ENCODE measurements around the gene ETV7. TPM values are rescaled to one million over a fixed set of nuclear protein-coding genes. Genes with fewer than 3 reads are reported as not detected.
A peak's percentile ranks its signal among the peaks of the same experiment; 100 is the strongest.

The ETV7 gene
- total RNA-seq, 1 donor, result 0.09 TPM

DNA sequence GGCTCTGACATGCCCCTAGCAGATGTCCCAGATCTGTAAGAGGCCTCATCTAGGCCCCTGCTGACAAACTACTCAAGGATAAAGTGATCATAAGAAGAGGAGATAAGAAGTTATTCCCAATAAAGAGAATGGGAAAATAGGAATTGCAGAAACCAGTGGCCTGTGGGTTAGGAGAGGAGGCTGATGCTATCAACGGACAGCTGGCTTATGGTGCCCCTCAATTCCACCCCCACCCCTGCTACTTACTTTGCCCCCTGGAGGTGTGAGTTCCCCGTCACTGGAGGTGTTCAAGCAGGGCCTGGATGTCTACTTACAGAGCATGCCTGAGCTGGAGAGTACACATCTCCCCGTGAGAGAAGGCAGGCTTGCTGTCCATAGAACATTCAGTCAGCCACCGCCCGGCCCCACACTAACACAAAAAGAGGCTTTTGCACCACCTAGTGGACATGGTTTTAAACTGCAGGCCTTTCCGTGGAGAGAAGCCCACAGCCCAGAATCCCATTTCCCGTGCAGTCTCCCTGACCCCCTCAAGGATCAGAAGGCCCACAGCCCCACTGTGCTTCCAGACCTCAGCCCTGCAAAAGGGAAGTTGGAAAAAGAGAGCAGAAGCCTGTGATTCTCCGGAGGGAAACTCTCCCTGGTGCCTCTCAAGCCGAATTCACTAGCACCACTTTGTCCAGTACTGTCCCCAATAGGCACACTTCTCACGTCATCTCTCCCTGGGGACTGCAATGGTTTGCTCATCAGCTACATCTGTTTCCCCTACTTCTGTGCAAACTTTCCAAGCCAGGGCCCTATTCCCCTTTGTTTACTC, 27.0 kb downstream of the ETV7 start:
- peak; percentile 87 for DNase-seq (ENCODE audit: low read depth)
- TF ChIP-seq, protein P1, sequence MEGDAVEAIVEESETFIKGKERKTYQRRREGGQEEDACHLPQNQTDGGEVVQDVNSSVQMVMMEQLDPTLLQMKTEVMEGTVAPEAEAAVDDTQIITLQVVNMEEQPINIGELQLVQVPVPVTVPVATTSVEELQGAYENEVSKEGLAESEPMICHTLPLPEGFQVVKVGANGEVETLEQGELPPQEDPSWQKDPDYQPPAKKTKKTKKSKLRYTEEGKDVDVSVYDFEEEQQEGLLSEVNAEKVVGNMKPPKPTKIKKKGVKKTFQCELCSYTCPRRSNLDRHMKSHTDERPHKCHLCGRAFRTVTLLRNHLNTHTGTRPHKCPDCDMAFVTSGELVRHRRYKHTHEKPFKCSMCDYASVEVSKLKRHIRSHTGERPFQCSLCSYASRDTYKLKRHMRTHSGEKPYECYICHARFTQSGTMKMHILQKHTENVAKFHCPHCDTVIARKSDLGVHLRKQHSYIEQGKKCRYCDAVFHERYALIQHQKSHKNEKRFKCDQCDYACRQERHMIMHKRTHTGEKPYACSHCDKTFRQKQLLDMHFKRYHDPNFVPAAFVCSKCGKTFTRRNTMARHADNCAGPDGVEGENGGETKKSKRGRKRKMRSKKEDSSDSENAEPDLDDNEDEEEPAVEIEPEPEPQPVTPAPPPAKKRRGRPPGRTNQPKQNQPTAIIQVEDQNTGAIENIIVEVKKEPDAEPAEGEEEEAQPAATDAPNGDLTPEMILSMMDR (IDR thresholded peaks at IDR 0.05; ENCODE audit: insufficient read depth, low read length), result peak; percentile 82
- H3K4me3 ChIP-seq (ENCODE audit: low read depth, low read length), result peak overlapping the region; percentile 22

DNA sequence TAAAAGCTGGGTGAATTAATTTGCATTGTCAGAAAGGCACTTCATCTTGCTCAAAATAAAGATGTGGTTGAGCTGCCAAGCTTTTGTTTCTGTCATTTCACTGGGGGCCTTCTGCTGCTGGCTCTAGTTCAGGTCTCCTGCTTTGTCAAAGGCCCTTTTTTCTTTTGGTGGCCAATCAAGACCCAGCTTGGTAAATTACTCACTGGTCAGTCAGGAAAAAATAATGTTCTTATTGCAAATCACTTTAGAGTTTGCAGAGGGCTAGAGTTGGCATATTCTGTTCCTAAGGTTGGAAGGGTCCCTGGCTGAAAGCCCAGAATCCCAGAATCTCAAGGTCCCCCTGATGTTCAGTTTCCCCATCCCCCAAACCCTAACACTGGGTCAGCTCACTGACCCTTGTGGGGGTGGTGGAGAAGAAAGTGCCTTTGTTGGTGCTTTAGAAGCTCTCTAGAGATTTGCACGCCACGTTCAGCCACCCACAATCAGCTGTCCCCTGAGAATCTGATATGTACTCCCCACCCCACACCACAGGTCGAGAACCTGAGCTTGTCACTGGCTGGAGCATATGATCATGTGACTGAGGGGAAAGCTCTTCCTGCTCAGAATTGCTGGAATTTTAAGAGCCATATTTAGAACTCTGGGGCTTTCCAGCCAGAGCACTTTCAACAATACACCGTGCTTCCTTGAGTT, 29.1 kb downstream of the ETV7 start:
- peak; percentile 82 for DNase-seq (ENCODE audit: low read depth)
- no peak overlapping the region for H3K4me3 ChIP-seq (ENCODE audit: low read depth, low read length)
- TF ChIP-seq, protein P1 (IDR thresholded peaks at IDR 0.05; ENCODE audit: insufficient read depth, low read length), result no peak

DNA sequence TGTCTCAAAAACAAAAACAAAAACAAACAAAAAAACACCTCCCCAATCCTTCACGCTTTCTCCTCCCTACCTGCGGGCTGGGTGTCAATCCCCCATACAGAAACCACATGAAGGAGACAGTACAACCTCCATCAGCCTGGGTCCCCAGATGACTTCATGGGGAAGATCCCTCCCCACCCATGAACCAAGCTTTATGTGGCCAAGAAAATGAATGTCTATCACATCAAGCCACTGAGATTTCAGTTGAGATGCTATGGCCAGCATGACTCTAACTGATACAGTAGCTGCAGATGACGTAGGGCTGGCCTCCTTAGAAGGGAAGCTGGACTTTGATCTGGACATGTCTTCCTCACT, 29.6 kb downstream of the ETV7 start:
- DNase-seq (ENCODE audit: low read depth), result no peak
- H3K4me3 ChIP-seq (ENCODE audit: low read depth, low read length), result no peak overlapping the region

DNA sequence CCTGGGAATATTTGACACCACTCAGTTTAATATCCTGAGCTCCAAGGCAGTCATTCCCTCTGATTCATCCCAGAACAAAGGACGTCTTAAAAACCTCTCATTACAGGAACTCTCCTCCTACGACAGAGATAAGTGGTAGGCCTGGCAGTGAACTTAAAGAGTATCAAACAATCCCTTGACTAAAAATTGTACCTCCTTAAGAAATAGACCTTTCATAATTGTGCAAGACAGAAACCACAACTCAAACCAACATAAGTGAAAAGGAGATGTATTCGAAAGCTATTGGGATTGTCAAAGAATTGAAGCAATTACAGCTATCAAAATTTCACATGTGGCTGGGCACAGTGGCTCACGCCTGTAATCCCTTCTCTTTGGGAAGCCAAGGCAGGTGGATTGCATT, 31.6 kb downstream of the ETV7 start:
- H3K4me3 ChIP-seq (ENCODE audit: low read depth, low read length), result no peak overlapping the region
- TF ChIP-seq, protein P1 (IDR thresholded peaks at IDR 0.05; ENCODE audit: insufficient read depth, low read length), result no peak
- peak; percentile 89 for DNase-seq (ENCODE audit: low read depth)

More for the DNA sequence above, 29.6 kb downstream of the ETV7 start:
- TF ChIP-seq, protein P1 (IDR thresholded peaks at IDR 0.05; ENCODE audit: insufficient read depth, low read length), result no peak

DNA sequence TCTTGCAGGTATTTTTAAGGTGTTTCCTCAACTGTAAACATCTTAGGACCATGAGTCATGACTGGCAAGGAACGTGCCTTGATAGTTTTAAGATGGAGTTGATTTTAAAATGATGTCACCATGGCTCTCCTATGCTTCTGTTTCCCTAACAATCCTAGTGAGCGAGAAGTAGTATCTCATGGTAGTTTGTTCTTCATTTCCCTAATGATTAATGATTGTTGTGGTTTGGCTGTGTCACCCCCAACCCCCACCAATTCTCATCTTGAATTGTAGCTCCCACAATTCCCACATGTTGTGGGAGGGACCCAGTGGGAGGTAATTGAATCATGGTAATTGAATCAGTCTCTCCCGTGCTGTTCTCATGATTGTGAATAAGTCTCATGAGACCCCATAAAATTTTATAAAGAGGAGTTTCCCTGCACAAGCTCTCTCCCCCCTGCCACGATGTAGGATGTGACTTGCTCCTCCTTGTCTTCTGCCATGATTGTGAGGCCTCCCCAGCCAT, 34.0 kb downstream of the ETV7 start:
- DNase-seq (ENCODE audit: low read depth), result peak; percentile 52
- TF ChIP-seq, protein P1 (IDR thresholded peaks at IDR 0.05; ENCODE audit: insufficient read depth, low read length), result no peak
- no peak overlapping the region for H3K4me3 ChIP-seq (ENCODE audit: low read depth, low read length)

DNA sequence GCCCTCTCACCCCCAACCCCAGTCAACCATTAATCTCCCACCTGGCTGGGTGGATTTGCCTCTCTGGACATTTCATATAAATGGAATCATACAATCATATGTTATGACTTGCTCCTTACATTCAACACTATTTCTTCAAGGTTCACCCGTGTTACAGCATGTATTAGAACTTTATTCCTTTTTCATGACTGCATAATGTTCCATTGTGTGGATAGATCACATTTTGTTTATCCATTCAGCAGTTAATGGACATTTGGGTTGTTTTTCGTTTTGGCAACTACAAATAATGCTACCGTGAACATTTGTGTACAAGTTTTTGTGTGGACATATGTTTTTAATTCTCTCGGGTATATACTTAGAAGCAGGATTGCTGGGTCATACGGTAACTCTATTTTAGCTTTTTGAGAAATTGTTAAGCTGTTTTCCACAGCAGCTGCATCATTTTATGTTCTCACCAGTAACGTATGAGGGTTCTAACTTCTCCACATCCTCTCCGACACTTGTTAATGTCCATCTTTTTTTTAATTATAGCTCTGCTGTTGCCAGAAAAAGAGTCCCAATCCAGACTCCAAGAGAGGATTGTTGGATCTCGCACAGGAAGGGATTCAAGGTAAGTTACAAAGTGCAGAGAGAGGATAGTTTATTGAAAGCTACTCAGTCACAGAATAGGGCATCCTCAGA, 34.9 kb downstream of the ETV7 start:
- DNase-seq (ENCODE audit: low read depth), result no peak
- TF ChIP-seq, protein P1 (IDR thresholded peaks at IDR 0.05; ENCODE audit: insufficient read depth, low read length), result no peak

More for the DNA sequence above, 34.9 kb downstream of the ETV7 start:
- H3K4me3 ChIP-seq (ENCODE audit: low read depth, low read length), result no peak overlapping the region

All from fibroblast of the aortic adventitia (primary cell).